Neutrophil (primary cell): ENCODE measurements around the gene NXPH2.
"Not testable (repeated sequence)": the region's sequence is repeated elsewhere in the genome, so short reads cannot be mapped to it uniquely, and the experiment has no call there.

Experiments
- H3K27ac ChIP-seq: fragments of 200-600 bp; sonication (generic); 2 replicates; pipeline ENCODE4 v1.5.1; 2016; ENCODE audit warnings: mild to moderate bottlenecking, moderate library complexity
- H3K27me3 ChIP-seq: fragments of 200-600 bp; sonication (generic); 2 replicates; pipeline ENCODE4 v1.6.0; 2016; ENCODE audit warnings: mild to moderate bottlenecking
- H3K36me3 ChIP-seq: fragments of 200-600 bp; sonication (generic); 2 replicates; pipeline ENCODE4 v1.5.1; 2017
- H3K4me1 ChIP-seq, 2 experiments: fragments of 200-600 bp in 1 of 2; sonication (generic) in 1 of 2; 1 replicate in 1 of 2; 2 replicates in 1 of 2; pipeline versions ENCODE4 v1.5.1 to v1.6.1; 2013 to 2016; ENCODE audit warnings: low read depth in 1 of 2, low read length in 1 of 2, mild to moderate bottlenecking in 1 of 2, moderate library complexity in 1 of 2; ENCODE audit not compliant: control insufficient read depth in 1 of 2, insufficient read depth in 1 of 2
- H3K4me3 ChIP-seq, 2 experiments: fragments of 200-600 bp in 1 of 2; sonication (generic) in 1 of 2; 1 replicate in 1 of 2; 2 replicates in 1 of 2; pipeline ENCODE4 v1.5.1; 2013 to 2016; ENCODE audit warnings: low read depth in 1 of 2, low read length in 1 of 2, mild to moderate bottlenecking in 1 of 2, moderate library complexity in 1 of 2
- H3K9me3 ChIP-seq: fragments of 200-600 bp; sonication (generic); 2 replicates; pipeline ENCODE4 v1.5.1; 2016
- CTCF ChIP-seq: fragments of 200-600 bp; sonication (generic); IDR thresholded peaks from 2 replicates; pipeline ENCODE4 v1.5.1; 2016; ENCODE audit warnings: antibody characterized with exemption

The NXPH2 gene

GRCh38 chr2:138652378-138652777 is 127.8 kb downstream of the NXPH2 start:
- Histone ChIP-seq H3K9me3 (no peaks in the 10 kb centered on the region), H3K27me3 (no peaks in the 10 kb centered on the region), H3K27ac (no peak overlapping the region), H3K4me1 (peaks cover 0 to 3% of the 10 kb centered on the region in 2 experiments), H3K36me3 (no peaks in the 10 kb centered on the region), H3K4me3 (no peak overlapping the region)
- TF ChIP-seq CTCF: no peak

GRCh38 chr2:138649571-138649970 is 130.6 kb downstream of the NXPH2 start:
- no peak overlapping the region for H3K4me3 ChIP-seq
- H3K4me1 ChIP-seq: no peaks in the 10 kb centered on the region
- no peaks in the 10 kb centered on the region for H3K27me3 ChIP-seq
- TF ChIP-seq CTCF: no peak
- no peak overlapping the region for H3K27ac ChIP-seq
- H3K9me3 ChIP-seq: no peaks in the 10 kb centered on the region
- no peaks in the 10 kb centered on the region for H3K36me3 ChIP-seq

- H3K4me1 ChIP-seq: no peaks in the 10 kb centered on the region
- H3K36me3 ChIP-seq: no peaks in the 10 kb centered on the region
Observed at GRCh38 chr2:138648606-138649005, 131.6 kb downstream of the NXPH2 start.

GRCh38 chr2:138644776-138645175 is 135.4 kb downstream of the NXPH2 start:
- H3K4me3 ChIP-seq, H3K27me3 ChIP-seq, H3K4me1 ChIP-seq, H3K27ac ChIP-seq, H3K9me3 ChIP-seq, H3K36me3 ChIP-seq: not testable (repeated sequence)

More at GRCh38 chr2:138648606-138649005, 131.6 kb downstream of the NXPH2 start:
- Histone ChIP-seq H3K27me3 (no peaks in the 10 kb centered on the region), H3K4me3 (no peak overlapping the region), H3K27ac (no peak overlapping the region), H3K9me3 (no peaks in the 10 kb centered on the region)
- TF ChIP-seq CTCF: no peak

- Histone ChIP-seq H3K4me3 (no peak overlapping the region), H3K27me3 (no peaks in the 10 kb centered on the region), H3K9me3 (no peaks in the 10 kb centered on the region), H3K36me3 (no peaks in the 10 kb centered on the region), H3K4me1 (no peaks in the 10 kb centered on the region), H3K27ac (no peak overlapping the region)
- no peak for TF ChIP-seq CTCF
Observed at GRCh38 chr2:138640921-138641676, 139.1 kb downstream of the NXPH2 start.

GRCh38 chr2:138637686-138638085 is 142.5 kb downstream of the NXPH2 start:
- Histone ChIP-seq H3K9me3 (no peaks in the 10 kb centered on the region), H3K4me1 (no peaks in the 10 kb centered on the region), H3K27me3 (no peaks in the 10 kb centered on the region), H3K27ac (no peak overlapping the region), H3K4me3 (no peak overlapping the region), H3K36me3 (no peaks in the 10 kb centered on the region)
- no peak for TF ChIP-seq CTCF
